Vagina (tissue), 2 donors: ENCODE measurements around the gene CHRNA4.

ENCODE experiments used
- POLR2A ChIP-seq, 2 donors: fragments of 450-650 bp; IDR thresholded peaks; one replicate each; pipeline ENCODE4 v1.6.1; 2017; ENCODE audit warnings: antibody characterized with exemption in 2 of 2, mild to moderate bottlenecking in 2 of 2, moderate library complexity in 2 of 2
- TF ChIP-seq, protein P1 (sequence below), 3 experiments: fragments of 450-650 bp in 2 of 3; fragments of 200-600 bp in 1 of 3; sonication (generic) in 1 of 3; IDR thresholded peaks; one replicate each; pipeline ENCODE4 v1.5.1; 2017 to 2019; ENCODE audit warnings: antibody characterized with exemption in 3 of 3, mild to moderate bottlenecking in 2 of 3, moderate library complexity in 2 of 3

DNA sequence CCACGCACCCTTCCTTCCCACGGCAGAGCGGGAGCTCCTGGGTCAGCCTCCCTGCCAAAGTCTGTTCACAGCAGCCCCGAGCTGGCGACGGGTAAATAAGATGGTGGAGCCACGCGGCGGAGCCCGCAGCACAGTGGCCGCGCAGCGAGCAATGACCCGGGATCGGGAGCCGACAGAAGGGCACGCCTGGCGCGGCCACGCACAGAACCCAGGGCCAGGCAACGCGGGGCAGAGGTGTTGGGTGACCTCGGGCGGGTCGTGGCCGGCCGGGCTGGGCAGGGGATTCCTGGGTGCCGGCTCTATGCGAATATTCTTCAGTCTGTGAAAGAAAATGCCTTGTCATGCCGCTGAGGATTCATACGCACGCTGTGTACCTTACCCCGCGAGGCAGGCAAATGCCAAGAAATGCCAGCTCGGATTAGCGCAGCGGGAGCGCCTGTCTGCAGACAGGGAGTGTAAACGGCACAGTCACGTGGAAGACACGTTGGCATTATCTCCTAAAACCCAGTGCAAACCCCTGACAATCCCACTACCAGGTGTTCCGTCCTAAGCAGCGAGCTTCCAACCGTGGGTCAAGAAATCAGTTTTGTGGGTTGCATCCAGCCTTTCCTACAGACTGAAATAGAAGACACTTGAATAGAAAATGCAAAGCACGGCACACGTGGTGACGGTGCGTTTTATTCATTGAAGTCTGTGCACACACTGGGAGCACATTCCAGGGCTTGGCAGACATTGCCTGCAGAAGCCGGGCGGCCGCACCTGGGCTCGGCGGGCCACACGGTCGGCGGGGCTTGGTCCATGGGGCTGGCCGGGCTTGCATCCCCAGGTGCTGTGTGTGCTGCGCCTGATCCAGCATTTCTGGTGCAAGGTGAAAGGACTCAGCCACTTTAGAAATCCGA, 18.3 kb downstream of the CHRNA4 start:
- TF ChIP-seq, protein P1, sequence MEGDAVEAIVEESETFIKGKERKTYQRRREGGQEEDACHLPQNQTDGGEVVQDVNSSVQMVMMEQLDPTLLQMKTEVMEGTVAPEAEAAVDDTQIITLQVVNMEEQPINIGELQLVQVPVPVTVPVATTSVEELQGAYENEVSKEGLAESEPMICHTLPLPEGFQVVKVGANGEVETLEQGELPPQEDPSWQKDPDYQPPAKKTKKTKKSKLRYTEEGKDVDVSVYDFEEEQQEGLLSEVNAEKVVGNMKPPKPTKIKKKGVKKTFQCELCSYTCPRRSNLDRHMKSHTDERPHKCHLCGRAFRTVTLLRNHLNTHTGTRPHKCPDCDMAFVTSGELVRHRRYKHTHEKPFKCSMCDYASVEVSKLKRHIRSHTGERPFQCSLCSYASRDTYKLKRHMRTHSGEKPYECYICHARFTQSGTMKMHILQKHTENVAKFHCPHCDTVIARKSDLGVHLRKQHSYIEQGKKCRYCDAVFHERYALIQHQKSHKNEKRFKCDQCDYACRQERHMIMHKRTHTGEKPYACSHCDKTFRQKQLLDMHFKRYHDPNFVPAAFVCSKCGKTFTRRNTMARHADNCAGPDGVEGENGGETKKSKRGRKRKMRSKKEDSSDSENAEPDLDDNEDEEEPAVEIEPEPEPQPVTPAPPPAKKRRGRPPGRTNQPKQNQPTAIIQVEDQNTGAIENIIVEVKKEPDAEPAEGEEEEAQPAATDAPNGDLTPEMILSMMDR (IDR thresholded peaks at IDR 0.05): no peak
- no peak for TF ChIP-seq POLR2A (IDR thresholded peaks at IDR 0.05)
